BJ (cell line): ENCODE measurements around the gene COX4I1. TPM values are rescaled to one million over a fixed set of nuclear protein-coding genes. Genes with fewer than 3 reads are reported as not detected.
"Not testable (repeated sequence)": the region's sequence is repeated elsewhere in the genome, so short reads cannot be mapped to it uniquely, and the experiment has no call there.

Experiments
- CTCF ChIA-PET: fragments of 350-600 bp; formaldehyde crosslinking; extraction: SDS; loops from one replicate; lab custom pipeline; 2021; ENCODE audit warnings: antibody characterized with exemption, inconsistent platforms; lab: Yijun Ruan, JAX
- POLR2A ChIA-PET: fragments of 300-600 bp; sonication (Branson Sonifier 250); formaldehyde crosslinking; extraction: SDS; loops from one replicate; lab custom pipeline; 2021; ENCODE audit warnings: antibody characterized with exemption; lab: Charles Lee
- DNase-seq: peaks from one replicate; pipeline ENCODE4 v3.0.0-alpha.2; 2011; ENCODE audit warnings: low read depth
- H3K27me3 ChIP-seq: 2 replicates; pipeline ENCODE4 v1.6.0; 2011; ENCODE audit warnings: low read length; ENCODE audit not compliant: control insufficient read depth, insufficient read depth
- H3K36me3 ChIP-seq: 2 replicates; pipeline ENCODE4 v1.5.1; 2011; ENCODE audit warnings: low read length; ENCODE audit not compliant: control insufficient read depth, insufficient read depth
- H3K4me3 ChIP-seq: 2 replicates; pipeline ENCODE4 v1.5.1; 2011; ENCODE audit warnings: low read depth, mild to moderate bottlenecking, control low read depth, low read length
- CTCF ChIP-seq: IDR thresholded peaks from 2 replicates; pipeline ENCODE4 v1.5.1; 2011; ENCODE audit warnings: low read depth, mild to moderate bottlenecking, control low read depth, inconsistent platforms, low read length, moderate library complexity; ENCODE audit not compliant: insufficient read depth
- polyA plus RNA-seq: library from polyadenylated mRNA; depleted of rRNA; stranded (reverse); fragments of >200 nt; gene quantifications from 2 replicates; pipeline ENCODE4 v1.2.3, GENCODE V29; 2011

Gene COX4I1
- polyA plus RNA-seq, 1 experiment, result 892 TPM

GRCh38 chr16:85806539-85806938, 7.0 kb downstream of the COX4I1 start:
- TF ChIP-seq CTCF, result no peak

GRCh38 chr16:85807340-85807739, 7.8 kb downstream of the COX4I1 start:
- H3K27me3 ChIP-seq, DNase-seq, POLR2A ChIA-PET, H3K4me3 ChIP-seq: not testable (repeated sequence)
- CTCF ChIA-PET, result interaction anchor here (1.5 kb wide), 1 partner anchor 12 kb away, joined by 6 read pairs; no protein-coding TSS in a partner anchor
- H3K36me3 ChIP-seq, result peaks cover 25% of the 10 kb centered on the region

More at GRCh38 chr16:85806539-85806938, 7.0 kb downstream of the COX4I1 start:
- Histone ChIP-seq H3K4me3 (no peak overlapping the region), H3K27me3 (peaks cover 1% of the 10 kb centered on the region; the same call in 1 of the 2 replicates), H3K36me3 (peaks cover 32% of the 10 kb centered on the region)
- POLR2A ChIA-PET, result interaction anchor here (0.6 kb wide), 1 partner anchor 56 kb away, joined by 4 read pairs; no protein-coding TSS in a partner anchor
- CTCF ChIA-PET, result interaction anchor here (1.5 kb wide), 1 partner anchor 13 kb away, joined by 6 read pairs; no protein-coding TSS in a partner anchor
- DNase-seq, result no peak

- H3K36me3 ChIP-seq, result peaks cover 23% of the 10 kb centered on the region
- H3K27me3 ChIP-seq, H3K4me3 ChIP-seq, POLR2A ChIA-PET, DNase-seq: not testable (repeated sequence)
- CTCF ChIA-PET, result interaction anchor here (1.9 kb wide), 1 partner anchor 11 kb away, joined by 8 read pairs; no protein-coding TSS in a partner anchor
Measured at GRCh38 chr16:85808104-85808503, 8.6 kb downstream of the COX4I1 start.

GRCh38 chr16:85808926-85809325, 9.4 kb downstream of the COX4I1 start:
- ChIA-PET CTCF (interaction anchor here (1.9 kb wide), 1 partner anchor 11 kb away, joined by 8 read pairs; no protein-coding TSS in a partner anchor), POLR2A (no interaction called here)
- DNase-seq, result no peak
- Histone ChIP-seq H3K36me3 (peaks cover 17% of the 10 kb centered on the region), H3K27me3 (peaks cover 11% of the 10 kb centered on the region), H3K4me3 (no peak overlapping the region)
- no peak for TF ChIP-seq CTCF

GRCh38 chr16:85809645-85810044, 10.2 kb downstream of the COX4I1 start:
- Histone ChIP-seq H3K4me3 (no peak overlapping the region), H3K36me3 (peaks cover 15% of the 10 kb centered on the region), H3K27me3 (peaks cover 11% of the 10 kb centered on the region)
- POLR2A ChIA-PET, result no interaction called here
- DNase-seq, result no peak
- CTCF ChIA-PET, result interaction anchor here (0.7 to 1.9 kb wide), 2 partner anchors 10 to 208 kb away, joined by 3 to 8 read pairs; no protein-coding TSS in a partner anchor
- no peak for TF ChIP-seq CTCF

- Histone ChIP-seq H3K36me3 (peaks cover 10% of the 10 kb centered on the region), H3K4me3 (no peak overlapping the region), H3K27me3 (peaks cover 11% of the 10 kb centered on the region)
- CTCF ChIA-PET, result interaction anchor here (0.7 to 2.0 kb wide), 5 partner anchors 8 to 207 kb away, joined by 3 to 8 read pairs (median 7); no protein-coding TSS in a partner anchor
- no peak for DNase-seq
- POLR2A ChIA-PET, result no interaction called here
- TF ChIP-seq CTCF, result no peak
Measured at GRCh38 chr16:85810097-85810741, 10.7 kb downstream of the COX4I1 start.
